Loucy (cell line): ENCODE data around the gene EMILIN3.

Experiments
- CTCF ChIP-seq: fragments of 200-600 bp; sonication (generic); conservative IDR thresholded peaks from 2 replicates; pipeline ENCODE4 v1.5.1; 2014; ENCODE audit warnings: mild to moderate bottlenecking, antibody characterized with exemption, low read length
- EZH2phosphoT487 ChIP-seq: fragments of 200-600 bp; IDR thresholded peaks from 2 replicates; pipeline ENCODE4 v1.6.1; 2018; ENCODE audit warnings: antibody characterized with exemption, mild to moderate bottlenecking, moderate library complexity, borderline replicate concordance

GRCh38 chr20:41386502-41387427 is 20.1 kb upstream of the EMILIN3 start:
- TF ChIP-seq CTCF, result no peak
- no peak for TF ChIP-seq EZH2phosphoT487
